ENCODE data around the gene TDP2.

DNA sequence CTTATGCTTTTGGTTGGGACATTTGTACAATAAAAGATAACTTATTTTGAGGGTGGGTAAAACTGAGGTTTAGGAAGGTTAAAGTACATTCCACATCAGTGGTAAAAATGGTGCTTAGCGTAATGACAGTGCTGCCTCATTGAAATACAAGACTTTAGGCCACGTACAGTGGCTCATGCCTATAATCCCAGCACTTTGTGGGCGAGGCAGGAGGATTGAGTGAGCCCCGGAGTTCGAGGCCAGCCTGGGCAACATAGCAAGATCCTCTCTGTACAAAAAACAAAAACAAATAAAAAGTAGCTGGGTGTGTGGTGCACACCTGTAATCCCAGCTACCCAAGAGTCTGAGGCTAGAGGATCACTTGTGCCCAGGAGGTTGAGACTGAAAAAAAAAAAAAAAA is 18.4 kb downstream of the TDP2 start:
- no peak for TF ChIP-seq POLR2A (IDR thresholded peaks at IDR 0.05)
- TF ChIP-seq CTCF (IDR thresholded peaks at IDR 0.05): no peak

Data from right lobe of liver (tissue), 4 donors.